Omental fat pad (tissue), 4 donors: ENCODE results near the gene VANGL1. TPM values are rescaled to one million over a fixed set of nuclear protein-coding genes. Genes with fewer than 3 reads are reported as not detected.
A peak's percentile ranks its signal among the peaks of the same experiment; 100 is the strongest.

ENCODE experiments used
- ATAC-seq: fragments of 150-250 bp; one replicate; pipeline ENCODE4 v1.9.1; 2016; ENCODE audit warnings: mild to moderate bottlenecking, moderate library complexity; ENCODE audit not compliant: low FRiP score
- DNase-seq: peaks from one replicate; pipeline ENCODE4 v3.0.0-alpha.2; 2019; ENCODE audit warnings: low spot score
- total RNA-seq, 4 donors: library from RNA; depleted of rRNA; stranded (reverse); fragments of >200 nt; gene quantifications; one replicate each; pipeline ENCODE4 v1.1.0, GENCODE V29; 2016
- TF ChIP-seq, protein P1 (sequence below), 3 donors: fragments of 450-650 bp; IDR thresholded peaks; one replicate each; pipeline ENCODE4 v1.5.1; 2016 to 2017; ENCODE audit warnings: antibody characterized with exemption in 3 of 3, mild to moderate bottlenecking in 3 of 3, moderate library complexity in 2 of 3

Gene VANGL1
- total RNA-seq, 4 donors from 2014 or later = 4.9 to 9.6 (median 6.5) TPM

DNA sequence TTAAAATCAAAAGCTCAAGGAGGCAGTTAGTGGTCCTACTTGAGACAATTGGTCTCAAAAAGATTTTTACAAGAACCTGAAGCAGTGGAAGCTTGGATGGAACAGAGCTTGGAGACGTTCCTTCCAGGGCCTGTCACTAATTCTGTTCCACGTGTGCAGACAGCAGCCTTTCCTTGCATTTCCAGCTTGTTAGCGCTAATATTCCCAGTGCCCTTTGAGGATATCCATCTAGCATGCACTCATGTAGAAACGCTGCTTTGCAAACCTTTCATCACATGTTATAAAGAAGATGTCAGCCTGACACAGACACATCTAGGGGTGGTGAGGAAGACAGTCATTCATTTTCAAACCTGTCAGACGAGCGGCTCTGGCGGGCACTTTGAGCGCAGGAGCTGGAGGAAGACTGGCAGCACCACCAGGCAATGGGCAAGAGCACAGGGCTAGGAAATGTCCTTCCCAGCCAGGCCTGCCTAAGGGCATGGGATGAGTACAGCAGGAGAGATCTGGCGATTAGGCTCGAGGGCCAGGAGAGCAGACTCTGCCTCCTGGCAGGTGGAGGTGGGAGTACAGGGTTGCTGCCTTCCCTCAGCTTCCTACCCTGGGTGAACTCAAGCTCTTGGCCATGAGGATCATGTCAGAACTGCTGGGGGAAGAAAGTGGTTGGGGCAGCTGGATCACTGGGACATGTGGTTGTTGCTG lies 71.3 kb downstream of the VANGL1 start:
- ATAC-seq = no peak
- no peak for DNase-seq
- TF ChIP-seq, protein P1, sequence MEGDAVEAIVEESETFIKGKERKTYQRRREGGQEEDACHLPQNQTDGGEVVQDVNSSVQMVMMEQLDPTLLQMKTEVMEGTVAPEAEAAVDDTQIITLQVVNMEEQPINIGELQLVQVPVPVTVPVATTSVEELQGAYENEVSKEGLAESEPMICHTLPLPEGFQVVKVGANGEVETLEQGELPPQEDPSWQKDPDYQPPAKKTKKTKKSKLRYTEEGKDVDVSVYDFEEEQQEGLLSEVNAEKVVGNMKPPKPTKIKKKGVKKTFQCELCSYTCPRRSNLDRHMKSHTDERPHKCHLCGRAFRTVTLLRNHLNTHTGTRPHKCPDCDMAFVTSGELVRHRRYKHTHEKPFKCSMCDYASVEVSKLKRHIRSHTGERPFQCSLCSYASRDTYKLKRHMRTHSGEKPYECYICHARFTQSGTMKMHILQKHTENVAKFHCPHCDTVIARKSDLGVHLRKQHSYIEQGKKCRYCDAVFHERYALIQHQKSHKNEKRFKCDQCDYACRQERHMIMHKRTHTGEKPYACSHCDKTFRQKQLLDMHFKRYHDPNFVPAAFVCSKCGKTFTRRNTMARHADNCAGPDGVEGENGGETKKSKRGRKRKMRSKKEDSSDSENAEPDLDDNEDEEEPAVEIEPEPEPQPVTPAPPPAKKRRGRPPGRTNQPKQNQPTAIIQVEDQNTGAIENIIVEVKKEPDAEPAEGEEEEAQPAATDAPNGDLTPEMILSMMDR (IDR thresholded peaks at IDR 0.05) = no peak

DNA sequence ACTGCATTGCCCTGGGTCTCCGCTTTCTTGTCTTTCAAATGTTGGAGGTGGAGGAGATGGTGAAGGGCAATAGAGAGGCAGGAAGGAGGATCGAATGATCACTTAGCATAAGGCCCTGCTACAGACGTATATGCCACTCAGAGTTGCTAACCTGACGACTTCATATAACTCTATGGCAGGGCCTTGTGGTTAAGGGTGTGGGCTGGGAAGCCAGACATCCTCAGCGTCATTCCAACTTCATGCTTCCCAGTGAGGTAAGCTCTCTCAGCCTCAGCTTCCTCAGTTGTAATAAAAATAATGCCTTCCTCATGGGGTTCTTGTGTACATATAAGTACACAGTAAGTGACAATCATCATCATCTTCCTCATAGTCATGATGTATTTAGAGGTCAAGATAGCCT lies 72.1 kb downstream of the VANGL1 start:
- ATAC-seq (no peak), DNase-seq (no peak)
- TF ChIP-seq, protein P1 (IDR thresholded peaks at IDR 0.05) = no peak

DNA sequence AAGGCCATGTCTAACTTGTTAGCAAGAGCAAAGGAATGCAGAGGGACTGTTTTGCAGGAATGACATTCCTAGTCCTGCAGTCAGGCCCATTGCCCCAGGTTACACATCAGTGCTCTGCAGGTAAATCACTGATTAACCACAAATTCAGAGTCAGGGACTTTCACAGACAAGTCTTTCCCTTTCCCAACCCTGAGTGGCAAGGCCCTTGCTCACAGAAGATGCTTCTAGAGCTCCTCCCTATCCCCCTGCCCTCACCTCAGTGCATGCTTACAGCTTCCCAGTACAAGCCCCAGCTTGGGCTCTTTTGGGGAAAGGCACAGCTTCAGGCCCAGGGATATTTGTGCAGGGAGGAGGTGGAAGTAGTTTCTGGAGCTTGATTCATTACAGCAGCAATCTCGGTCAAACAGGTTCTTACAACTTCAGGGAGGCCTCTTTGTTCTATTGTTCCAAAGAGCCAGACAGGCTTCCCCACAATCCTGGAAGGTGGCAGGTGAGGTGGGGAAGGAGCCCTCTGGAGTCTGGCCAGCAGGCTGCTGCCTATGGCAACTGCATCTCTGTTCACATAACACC lies 72.9 kb downstream of the VANGL1 start:
- ATAC-seq (no peak), DNase-seq (no peak)
- TF ChIP-seq, protein P1 (IDR thresholded peaks at IDR 0.05) = no peak

DNA sequence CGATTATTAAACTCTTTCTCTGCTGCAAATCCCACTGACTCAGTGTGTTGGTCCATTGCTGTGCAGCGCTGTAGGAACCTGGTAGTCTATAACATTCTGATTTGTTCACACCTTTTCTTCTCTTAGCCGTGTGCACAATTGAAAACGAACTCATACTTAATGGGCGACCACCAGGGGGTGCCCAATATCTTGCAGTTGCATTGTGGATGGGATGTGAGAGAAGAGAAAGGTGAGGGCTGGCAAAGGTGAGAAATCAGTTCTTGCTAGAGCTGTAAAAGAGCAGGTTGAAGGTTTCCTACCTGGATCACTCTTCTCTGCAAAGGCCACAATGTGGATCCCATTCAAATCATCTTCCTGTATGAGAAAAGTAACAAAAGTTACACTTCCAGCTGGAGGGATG lies 75.8 kb downstream of the VANGL1 start:
- DNase-seq (peak; percentile 58), ATAC-seq (no peak)
- TF ChIP-seq, protein P1 (IDR thresholded peaks at IDR 0.05) = peak in 2 of 3 donors; percentile 7 to 20

DNA sequence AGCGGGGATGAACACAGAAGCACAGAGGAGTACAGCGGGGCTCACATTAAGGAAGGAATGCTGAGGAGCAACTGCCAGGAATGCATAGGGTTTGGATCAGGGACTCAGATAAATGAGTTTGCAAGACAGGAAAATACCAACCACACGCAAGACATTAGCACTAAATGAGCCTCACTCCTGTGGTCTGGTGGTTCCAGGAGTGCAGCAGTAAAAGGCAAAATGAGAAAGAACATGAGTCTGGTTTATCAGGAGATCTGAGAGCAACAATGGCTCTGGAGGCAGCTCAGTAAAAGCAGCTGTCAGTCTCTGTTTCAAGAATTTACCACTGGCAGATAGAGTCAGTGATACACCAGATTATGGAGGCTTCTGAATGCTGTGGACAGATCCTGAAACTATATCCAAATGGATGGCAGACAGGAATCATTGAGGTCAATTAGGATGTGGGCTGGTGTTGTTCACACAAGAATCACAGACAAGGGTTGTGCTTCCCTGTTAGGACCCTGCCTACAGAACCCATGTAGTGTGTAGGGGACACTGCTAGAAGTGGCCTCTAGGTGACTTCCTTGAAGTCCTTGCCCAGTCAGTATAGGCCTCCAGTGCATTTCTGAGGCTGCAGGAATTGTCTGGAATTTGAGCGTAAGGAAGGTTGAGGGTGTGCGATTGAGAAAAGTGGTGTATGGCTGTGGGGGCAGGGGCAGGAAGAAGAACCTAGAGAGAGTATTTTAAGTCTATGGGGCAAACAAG lies 76.4 kb downstream of the VANGL1 start:
- ATAC-seq = no peak

DNA sequence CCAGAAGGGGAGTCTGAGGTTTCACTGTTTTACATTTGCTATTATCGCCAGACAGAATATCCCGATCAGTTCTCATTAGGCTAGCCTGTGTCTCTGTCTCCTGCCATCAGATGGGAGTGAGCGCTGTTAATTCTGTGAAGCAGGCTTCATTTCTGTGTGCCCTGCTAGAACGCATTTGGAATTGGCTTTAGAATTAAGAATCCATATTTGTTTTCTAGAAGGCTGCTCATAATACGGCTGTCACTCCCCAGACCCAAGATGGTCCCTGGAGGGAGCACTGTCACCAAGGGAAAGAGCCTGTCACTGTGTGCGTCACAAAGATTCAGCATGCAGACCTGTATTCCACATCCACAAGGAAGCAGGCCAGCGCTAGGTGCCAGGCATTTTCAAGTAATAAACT lies 77.5 kb downstream of the VANGL1 start:
- TF ChIP-seq, protein P1 (IDR thresholded peaks at IDR 0.05) = no peak
- DNase-seq (no peak), ATAC-seq (no peak)

More for the DNA sequence above, 76.4 kb downstream of the VANGL1 start:
- DNase-seq = no peak
- TF ChIP-seq, protein P1 (IDR thresholded peaks at IDR 0.05) = no peak
